Fibroblast of lung (primary cell): ENCODE measurements around the gene MAML2. TPM values are rescaled to one million over a fixed set of nuclear protein-coding genes. Genes with fewer than 3 reads are reported as not detected.
A peak's percentile ranks its signal among the peaks of the same experiment; 100 is the strongest.

Source experiments
- DNase-seq, 2 donors: peaks; one replicate each; pipeline versions ENCODE4 v3.0.0 to v3.0.0-alpha.2; 2010; ENCODE audit warnings: low read depth in 2 of 2
- H2AFZ ChIP-seq: 2 replicates; pipeline ENCODE4 v1.5.1; 2012; ENCODE audit warnings: low read length, control low read depth, inconsistent platforms
- H3K27ac ChIP-seq: 2 replicates; pipeline ENCODE4 v1.5.1; 2011; ENCODE audit warnings: low read length, control low read depth; ENCODE audit not compliant: insufficient read depth
- H3K27me3 ChIP-seq: 2 replicates; pipeline ENCODE4 v1.5.1; 2011; ENCODE audit warnings: mild to moderate bottlenecking, low read length; ENCODE audit not compliant: control insufficient read depth, insufficient read depth
- H3K36me3 ChIP-seq: 2 replicates; pipeline ENCODE4 v1.5.1; 2011; ENCODE audit warnings: low read length; ENCODE audit not compliant: control insufficient read depth, insufficient read depth
- H3K4me1 ChIP-seq: 2 replicates; pipeline ENCODE4 v1.5.1; 2011; ENCODE audit warnings: low read length; ENCODE audit not compliant: control insufficient read depth, insufficient read depth; ENCODE audit errors: extremely low read depth
- H3K4me2 ChIP-seq: 2 replicates; pipeline ENCODE4 v1.5.1; 2011; ENCODE audit warnings: low read length, control low read depth; ENCODE audit not compliant: insufficient read depth; ENCODE audit errors: extremely low read depth
- H3K4me3 ChIP-seq, 4 experiments: fragments of 200-600 bp in 1 of 4; sonication (generic) in 1 of 4; replicated peaks in 1 of 4; 2 replicates each; pipeline ENCODE4 v1.5.1; 2011 to 2016; ENCODE audit warnings: low read length in 4 of 4, low read depth in 3 of 4, mild to moderate bottlenecking in 3 of 4, control low read depth in 2 of 4, inconsistent platforms in 1 of 4, mixed read lengths in 1 of 4; ENCODE audit not compliant: insufficient read depth in 1 of 4; ENCODE audit errors: control extremely low read depth in 1 of 4
- H3K79me2 ChIP-seq: 2 replicates; pipeline ENCODE4 v1.5.1; 2012; ENCODE audit warnings: mild to moderate bottlenecking, low read length, inconsistent platforms; ENCODE audit not compliant: control insufficient read depth, insufficient read depth
- H3K9ac ChIP-seq: 2 replicates; pipeline ENCODE4 v1.5.1; 2011; ENCODE audit warnings: mild to moderate bottlenecking, low read length, control low read depth; ENCODE audit not compliant: insufficient read depth
- H3K9me3 ChIP-seq: 2 replicates; pipeline ENCODE4 v1.5.1; 2012; ENCODE audit warnings: low read depth, low read length; ENCODE audit not compliant: control insufficient read depth, insufficient read depth
- H4K20me1 ChIP-seq: 2 replicates; pipeline ENCODE4 v1.5.1; 2011; ENCODE audit warnings: low read length; ENCODE audit not compliant: control insufficient read depth, insufficient read depth; ENCODE audit errors: extremely low read depth
- EZH2 ChIP-seq: IDR thresholded peaks from 2 replicates; pipeline ENCODE4 v1.5.1; 2012; ENCODE audit warnings: low read length, control low read depth, mild to moderate bottlenecking; ENCODE audit errors: missing control alignments
- polyA plus RNA-seq, 2 donors: library from polyadenylated mRNA; depleted of rRNA in 1 of 2; stranded (reverse) in 1 of 2; unstranded in 1 of 2; fragments of >200 nt; gene quantifications; 2 replicates each; pipeline ENCODE4 v1.2.1, GENCODE V29; 2011 to 2012; ENCODE audit warnings: missing spikeins in 1 of 2
- total RNA-seq: library from RNA; depleted of rRNA; stranded (reverse); fragments of >200 nt; gene quantifications from 2 replicates; pipeline ENCODE4 v1.2.1, GENCODE V29; 2014
- TF ChIP-seq, protein P1 (sequence below), 2 donors: IDR thresholded peaks in 1 of 2; conservative IDR thresholded peaks in 1 of 2; 1 replicate in 1 of 2; 2 replicates in 1 of 2; pipeline ENCODE4 v1.5.1; 2011 to 2012; ENCODE audit warnings: low read length in 2 of 2, control low read depth in 1 of 2, inconsistent platforms in 1 of 2, low read depth in 1 of 2, mild to moderate bottlenecking in 1 of 2

MAML2 gene
- total and polyA plus RNA-seq, 2 donors (not counting 1 experiment from before 2014, with no cell fraction given), result 13.0 to 19.0 TPM

- H3K27me3 ChIP-seq, result no peaks in the 10 kb centered on the region
- no peak overlapping the region for H3K9ac ChIP-seq
- no peak for TF ChIP-seq EZH2
- TF ChIP-seq, protein P1, sequence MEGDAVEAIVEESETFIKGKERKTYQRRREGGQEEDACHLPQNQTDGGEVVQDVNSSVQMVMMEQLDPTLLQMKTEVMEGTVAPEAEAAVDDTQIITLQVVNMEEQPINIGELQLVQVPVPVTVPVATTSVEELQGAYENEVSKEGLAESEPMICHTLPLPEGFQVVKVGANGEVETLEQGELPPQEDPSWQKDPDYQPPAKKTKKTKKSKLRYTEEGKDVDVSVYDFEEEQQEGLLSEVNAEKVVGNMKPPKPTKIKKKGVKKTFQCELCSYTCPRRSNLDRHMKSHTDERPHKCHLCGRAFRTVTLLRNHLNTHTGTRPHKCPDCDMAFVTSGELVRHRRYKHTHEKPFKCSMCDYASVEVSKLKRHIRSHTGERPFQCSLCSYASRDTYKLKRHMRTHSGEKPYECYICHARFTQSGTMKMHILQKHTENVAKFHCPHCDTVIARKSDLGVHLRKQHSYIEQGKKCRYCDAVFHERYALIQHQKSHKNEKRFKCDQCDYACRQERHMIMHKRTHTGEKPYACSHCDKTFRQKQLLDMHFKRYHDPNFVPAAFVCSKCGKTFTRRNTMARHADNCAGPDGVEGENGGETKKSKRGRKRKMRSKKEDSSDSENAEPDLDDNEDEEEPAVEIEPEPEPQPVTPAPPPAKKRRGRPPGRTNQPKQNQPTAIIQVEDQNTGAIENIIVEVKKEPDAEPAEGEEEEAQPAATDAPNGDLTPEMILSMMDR (conservative IDR thresholded peaks at IDR 0.05 in 1 of 2, IDR thresholded peaks at IDR 0.05 in 1 of 2; ENCODE audit: low read depth in 1 of 2, low read length in 2 of 2), result no peak
- no peak overlapping the region for H3K4me2 ChIP-seq
- H4K20me1 ChIP-seq, result no peaks in the 10 kb centered on the region
- H3K36me3 ChIP-seq, result no peaks in the 10 kb centered on the region
- H3K4me3 ChIP-seq, result no peak overlapping the region
- H3K9me3 ChIP-seq, result no peaks in the 10 kb centered on the region
- peak in 1 of 2 donors; percentile 48 for DNase-seq
- peaks cover 14% of the 10 kb centered on the region for H3K4me1 ChIP-seq
- H3K27ac ChIP-seq, result no peak overlapping the region
- H3K79me2 ChIP-seq, result peaks cover 9% of the 10 kb centered on the region
- H2AFZ ChIP-seq, result no peak overlapping the region
These were observed 115.8 kb downstream of the MAML2 start for GRCh38 chr11:96227244-96227643.

GRCh38 chr11:96223083-96223482, 119.9 kb downstream of the MAML2 start:
- H2AFZ ChIP-seq, result no peak overlapping the region
- H3K9me3 ChIP-seq, result no peaks in the 10 kb centered on the region
- H3K9ac ChIP-seq, result no peak overlapping the region
- no peaks in the 10 kb centered on the region for H4K20me1 ChIP-seq
- peaks cover 6% of the 10 kb centered on the region for H3K79me2 ChIP-seq
- H3K4me3 ChIP-seq, result no peak overlapping the region
- H3K27me3 ChIP-seq, result no peaks in the 10 kb centered on the region
- no peak for TF ChIP-seq EZH2
- TF ChIP-seq, protein P1 (conservative IDR thresholded peaks at IDR 0.05 in 1 of 2, IDR thresholded peaks at IDR 0.05 in 1 of 2; ENCODE audit: low read depth in 1 of 2, low read length in 2 of 2), result no peak
- no peak for DNase-seq
- no peak overlapping the region for H3K27ac ChIP-seq
- no peaks in the 10 kb centered on the region for H3K36me3 ChIP-seq
- no peak overlapping the region for H3K4me2 ChIP-seq
- H3K4me1 ChIP-seq, result peaks cover 8% of the 10 kb centered on the region

DNA sequence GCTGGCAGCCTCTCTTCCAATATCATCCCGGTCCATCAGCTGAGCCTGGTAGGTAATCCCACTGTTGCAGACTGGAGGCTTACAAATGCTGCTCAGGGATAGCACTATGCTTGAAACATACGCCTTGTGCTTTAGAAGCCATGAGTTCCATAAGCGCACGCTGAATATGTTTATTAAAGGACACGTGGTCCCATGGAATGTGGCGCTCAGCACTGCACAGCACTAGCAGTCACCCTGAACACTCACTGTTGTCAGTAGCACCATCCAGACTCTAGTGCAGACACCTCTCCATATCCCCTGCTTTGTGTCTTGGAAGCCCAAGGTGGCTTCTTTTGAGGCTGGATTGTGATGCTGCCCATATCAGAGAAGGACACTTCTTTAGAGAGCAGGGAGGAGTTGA, 120.9 kb downstream of the MAML2 start:
- TF ChIP-seq EZH2, result no peak
- TF ChIP-seq, protein P1 (conservative IDR thresholded peaks at IDR 0.05 in 1 of 2, IDR thresholded peaks at IDR 0.05 in 1 of 2; ENCODE audit: low read depth in 1 of 2, low read length in 2 of 2), result no peak
- DNase-seq, result no peak
- H3K4me3 ChIP-seq, result no peak overlapping the region
- no peaks in the 10 kb centered on the region for H3K27me3 ChIP-seq
- no peaks in the 10 kb centered on the region for H3K9me3 ChIP-seq
- H3K27ac ChIP-seq, result no peak overlapping the region
- no peaks in the 10 kb centered on the region for H3K36me3 ChIP-seq
- H4K20me1 ChIP-seq, result no peaks in the 10 kb centered on the region
- H3K79me2 ChIP-seq, result peaks cover 5% of the 10 kb centered on the region
- H3K4me2 ChIP-seq, result no peak overlapping the region
- H2AFZ ChIP-seq, result no peak overlapping the region
- peaks cover 4% of the 10 kb centered on the region for H3K4me1 ChIP-seq
- no peak overlapping the region for H3K9ac ChIP-seq
